Activated B cell treated with CpG ODN at 0.5 μM for 24 hours (primary cell): ENCODE data around the gene S1PR4. TPM values are rescaled to one million over a fixed set of nuclear protein-coding genes. Genes with fewer than 3 reads are reported as not detected.

Source experiments
- ATAC-seq: fragments of 200-7000 bp; cut with Tn5 transposase; one replicate; pipeline ENCODE4 v1.10.0; 2021; ENCODE audit warnings: low read depth, mild to moderate bottlenecking, moderate library complexity
- CTCF ChIA-PET: fragments of 350-600 bp; sonication (Branson Sonifier 250); formaldehyde crosslinking; loops from one replicate; lab custom pipeline; 2021; ENCODE audit warnings: antibody characterized with exemption; lab: Charles Lee
- POLR2A ChIA-PET: fragments of 350-600 bp; sonication (Branson Sonifier 250); formaldehyde crosslinking; loops from one replicate; lab custom pipeline; 2021; ENCODE audit warnings: antibody characterized with exemption; lab: Charles Lee
- DNase-seq: peaks from one replicate; pipeline ENCODE4 v3.0.0; 2022
- H3K27ac Mint-ChIP-seq: one replicate; pipeline ENCODE4 v1.8.0; 2020; ENCODE audit warnings: mixed read lengths
- H3K27me3 Mint-ChIP-seq: one replicate; pipeline ENCODE4 v1.8.0; 2021; ENCODE audit warnings: mixed read lengths
- H3K36me3 Mint-ChIP-seq: one replicate; pipeline ENCODE4 v1.8.0; 2021; ENCODE audit warnings: low read depth, mixed read lengths
- H3K4me1 Mint-ChIP-seq: one replicate; pipeline ENCODE4 v1.8.0; 2021; ENCODE audit warnings: mixed read lengths
- H3K4me3 Mint-ChIP-seq: one replicate; pipeline ENCODE4 v1.8.0; 2020; ENCODE audit warnings: mild to moderate bottlenecking, mixed read lengths
- H3K9me3 Mint-ChIP-seq: one replicate; pipeline ENCODE4 v1.8.0; 2020; ENCODE audit warnings: mixed read lengths
- CTCF ChIP-seq: fragments of 200-600 bp; IDR thresholded peaks from one replicate; pipeline ENCODE4 v1.8.0; 2022; ENCODE audit warnings: antibody characterized with exemption, mild to moderate bottlenecking
- intact Hi-C: fragments of 100-400 bp; cut with micrococcal nuclease; formaldehyde crosslinking; loops from one replicate; pipeline ENCODE4 v1.15.1; 2024
- total RNA-seq: library from RNA; stranded (reverse); gene quantifications from 2 replicates; pipeline ENCODE4 v1.2.3, GENCODE V29; 2022

S1PR4 gene
- total RNA-seq, 1 donor from 2014 or later, result 29.7 TPM

GRCh38 chr19:3194106-3195087 is 15.8 kb downstream of the S1PR4 start:
- H3K36me3 Mint-ChIP-seq, result peaks cover 31% of the 10 kb centered on the region
- no peak overlapping the region for H3K4me3 Mint-ChIP-seq
- CTCF ChIA-PET, result no interaction called here
- intact Hi-C loops, result no loop called here
- ATAC-seq (no peak), DNase-seq (no peak)
- H3K9me3 Mint-ChIP-seq, result peaks cover 2% of the 10 kb centered on the region
- H3K4me1 Mint-ChIP-seq, result peaks cover 11% of the 10 kb centered on the region
- POLR2A ChIA-PET, result interaction anchor here (0.7 kb wide), 1 partner anchor 29 kb away, joined by 3 read pairs; no protein-coding TSS in a partner anchor
- no peaks in the 10 kb centered on the region for H3K27me3 Mint-ChIP-seq
- no peak for TF ChIP-seq CTCF
- H3K27ac Mint-ChIP-seq, result no peak overlapping the region

- ATAC-seq (no peak), DNase-seq (no peak)
- intact Hi-C loops, result no loop called here
- Mint-ChIP-seq H3K4me3 (no peak overlapping the region), H3K9me3 (peaks cover 2% of the 10 kb centered on the region), H3K27ac (no peak overlapping the region), H3K4me1 (peaks cover 7% of the 10 kb centered on the region), H3K27me3 (no peaks in the 10 kb centered on the region), H3K36me3 (peaks cover 40% of the 10 kb centered on the region)
- TF ChIP-seq CTCF, result no peak
- ChIA-PET CTCF (no interaction called here), POLR2A (no interaction called here)
These were observed 17.7 kb downstream of the S1PR4 start for GRCh38 chr19:3196064-3196932.

- DNase-seq, result no peak
- no peak overlapping the region for H3K4me3 Mint-ChIP-seq
- H3K36me3 Mint-ChIP-seq, result peaks cover 42% of the 10 kb centered on the region
- ATAC-seq, result no peak
- intact Hi-C loops, result no loop called here
- H3K9me3 Mint-ChIP-seq, result peaks cover 2% of the 10 kb centered on the region
- CTCF ChIA-PET, result no interaction called here
- TF ChIP-seq CTCF, result no peak
- POLR2A ChIA-PET, result no interaction called here
- H3K27ac Mint-ChIP-seq, result no peak overlapping the region
- no peaks in the 10 kb centered on the region for H3K27me3 Mint-ChIP-seq
- peaks cover 5% of the 10 kb centered on the region for H3K4me1 Mint-ChIP-seq
These were observed 18.3 kb downstream of the S1PR4 start for GRCh38 chr19:3196933-3197205.

GRCh38 chr19:3198901-3199700 is 20.5 kb downstream of the S1PR4 start:
- intact Hi-C loops, result no loop called here

More at GRCh38 chr19:3198901-3199700, 20.5 kb downstream of the S1PR4 start:
- Mint-ChIP-seq H3K9me3 (peaks cover 2% of the 10 kb centered on the region), H3K4me1 (no peaks in the 10 kb centered on the region), H3K27ac (no peak overlapping the region), H3K4me3 (no peak overlapping the region), H3K27me3 (no peaks in the 10 kb centered on the region), H3K36me3 (peaks cover 48% of the 10 kb centered on the region)
- no peak for DNase-seq
- ChIA-PET CTCF (interaction anchor here (0.6 kb wide), 1 partner anchor 89 kb away, joined by 4 read pairs; no protein-coding TSS in a partner anchor), POLR2A (interaction anchor here (0.7 kb wide), 1 partner anchor 1263 kb away, joined by 5 read pairs; no protein-coding TSS in a partner anchor)
- no peak for ATAC-seq
- no peak for TF ChIP-seq CTCF
